ENCODE results near the gene JAZF1. TPM values are rescaled to one million over a fixed set of nuclear protein-coding genes. Genes with fewer than 3 reads are reported as not detected.
A peak's percentile ranks its signal among the peaks of the same experiment; 100 is the strongest.

The JAZF1 gene
- total RNA-seq, 3 donors from 2014 or later: 8.6 to 27.4 (median 10.5) TPM

GRCh38 chr7:27921081-27921836 is 259.3 kb downstream of the JAZF1 start:
- H3K27ac ChIP-seq: no peak overlapping the region
- DNase-seq (ENCODE audit: low spot score in 2 of 2): no peak
- intact Hi-C loops (cut with DNase I; ENCODE audit: low total_unique reads): no loop called here

GRCh38 chr7:27920281-27920946 is 260.2 kb downstream of the JAZF1 start:
- TF ChIP-seq CTCF (IDR thresholded peaks at IDR 0.05) (no peak), POLR2A (IDR thresholded peaks at IDR 0.05) (no peak), POLR2AphosphoS5 (IDR thresholded peaks at IDR 0.05) (no peak)

More at GRCh38 chr7:27921081-27921836, 259.3 kb downstream of the JAZF1 start:
- no peaks in the 10 kb centered on the region for H3K4me1 ChIP-seq
- H3K36me3 ChIP-seq: no peaks in the 10 kb centered on the region
- no peaks in the 10 kb centered on the region for H3K27me3 ChIP-seq
- H3K4me3 ChIP-seq: no peak overlapping the region
- TF ChIP-seq POLR2AphosphoS5 (IDR thresholded peaks at IDR 0.05) (no peak), CTCF (IDR thresholded peaks at IDR 0.05) (peak in 2 of 3 donors; percentile 31 to 58), POLR2A (IDR thresholded peaks at IDR 0.05) (no peak)
- H3K9me3 ChIP-seq: no peaks in the 10 kb centered on the region

GRCh38 chr7:27918503-27918902 is 262.1 kb downstream of the JAZF1 start:
- Histone ChIP-seq H3K9me3 (no peaks in the 10 kb centered on the region), H3K27ac (no peak overlapping the region), H3K4me1 (no peaks in the 10 kb centered on the region), H3K4me3 (no peak overlapping the region), H3K27me3 (no peaks in the 10 kb centered on the region), H3K36me3 (no peaks in the 10 kb centered on the region)
- TF ChIP-seq POLR2A (IDR thresholded peaks at IDR 0.05) (no peak), POLR2AphosphoS5 (IDR thresholded peaks at IDR 0.05) (no peak), CTCF (IDR thresholded peaks at IDR 0.05) (no peak)
- intact Hi-C loops (cut with DNase I; ENCODE audit: low total_unique reads): no loop called here
- no peak for DNase-seq (ENCODE audit: low spot score in 2 of 2)

More at GRCh38 chr7:27920281-27920946, 260.2 kb downstream of the JAZF1 start:
- DNase-seq (ENCODE audit: low spot score in 2 of 2): no peak
- Histone ChIP-seq H3K4me1 (no peaks in the 10 kb centered on the region), H3K36me3 (no peaks in the 10 kb centered on the region), H3K9me3 (no peaks in the 10 kb centered on the region), H3K27me3 (no peaks in the 10 kb centered on the region), H3K27ac (no peak overlapping the region), H3K4me3 (no peak overlapping the region)
- intact Hi-C loops (cut with DNase I; ENCODE audit: low total_unique reads): no loop called here

GRCh38 chr7:27917774-27918314 is 262.8 kb downstream of the JAZF1 start:
- Histone ChIP-seq H3K9me3 (no peaks in the 10 kb centered on the region), H3K27me3 (no peaks in the 10 kb centered on the region), H3K4me3 (no peak overlapping the region), H3K4me1 (no peaks in the 10 kb centered on the region), H3K27ac (no peak overlapping the region), H3K36me3 (no peaks in the 10 kb centered on the region)
- TF ChIP-seq POLR2AphosphoS5 (IDR thresholded peaks at IDR 0.05) (no peak), POLR2A (IDR thresholded peaks at IDR 0.05) (no peak), CTCF (IDR thresholded peaks at IDR 0.05) (no peak)
- intact Hi-C loops (cut with DNase I; ENCODE audit: low total_unique reads): no loop called here
- no peak for DNase-seq (ENCODE audit: low spot score in 2 of 2)

- Histone ChIP-seq H3K4me1 (no peaks in the 10 kb centered on the region), H3K27ac (no peak overlapping the region), H3K9me3 (no peaks in the 10 kb centered on the region), H3K4me3 (no peak overlapping the region), H3K27me3 (no peaks in the 10 kb centered on the region), H3K36me3 (no peaks in the 10 kb centered on the region)
- TF ChIP-seq POLR2AphosphoS5 (IDR thresholded peaks at IDR 0.05) (no peak), CTCF (IDR thresholded peaks at IDR 0.05) (no peak), POLR2A (IDR thresholded peaks at IDR 0.05) (no peak)
- intact Hi-C loops (cut with DNase I; ENCODE audit: low total_unique reads): no loop called here
- no peak for DNase-seq (ENCODE audit: low spot score in 2 of 2)
Observed at GRCh38 chr7:27917119-27917518, 263.5 kb downstream of the JAZF1 start.

Measured in breast epithelium (tissue), 4 donors.